GM23338 (cell line): Measurements from ENCODE around the gene SLC39A8. TPM values are rescaled to one million over a fixed set of nuclear protein-coding genes. Genes with fewer than 3 reads are reported as not detected.
"Not testable (repeated sequence)": the region's sequence is repeated elsewhere in the genome, so short reads cannot be mapped to it uniquely, and the experiment has no call there.

Source experiments
- ATAC-seq: fragments of 200-7000 bp; cut with Tn5 transposase; 3 replicates; pipeline ENCODE4 v1.9.1; 2020
- DNase-seq: peaks from one replicate; pipeline ENCODE4 v3.0.0-alpha.2; 2015; ENCODE audit warnings: low spot score
- H2AFZ ChIP-seq: fragments of 200-600 bp; sonication (generic); 2 replicates; pipeline ENCODE4 v1.8.0; 2016; ENCODE audit warnings: antibody characterized with exemption, mild to moderate bottlenecking, moderate library complexity
- H3F3A ChIP-seq: fragments of 200-600 bp; sonication (generic); replicated peaks from 2 replicates; pipeline ENCODE4 v1.8.0; 2017; ENCODE audit warnings: antibody characterized with exemption, mixed run types, low read depth
- H3K27ac ChIP-seq: fragments of 200-600 bp; sonication (generic); 2 replicates; pipeline ENCODE4 v1.6.1; 2016; ENCODE audit warnings: low read depth
- H3K27me3 ChIP-seq: fragments of 200-600 bp; sonication (generic); 2 replicates; pipeline ENCODE4 v1.8.0; 2016; ENCODE audit warnings: mild to moderate bottlenecking, mixed run types, moderate library complexity; ENCODE audit not compliant: insufficient read depth
- H3K36me3 ChIP-seq: fragments of 200-600 bp; sonication (generic); 2 replicates; pipeline ENCODE4 v1.8.0; 2016; ENCODE audit warnings: mild to moderate bottlenecking; ENCODE audit not compliant: insufficient read depth
- H3K4me1 ChIP-seq: fragments of 200-600 bp; sonication (generic); 2 replicates; pipeline ENCODE4 v1.8.0; 2016; ENCODE audit warnings: mild to moderate bottlenecking, moderate library complexity; ENCODE audit not compliant: insufficient read depth
- H3K4me2 ChIP-seq: fragments of 200-600 bp; sonication (generic); 2 replicates; pipeline ENCODE4 v1.7.1; 2017; ENCODE audit warnings: mixed run types
- H3K4me3 ChIP-seq: fragments of 200-600 bp; sonication (generic); 2 replicates; pipeline ENCODE4 v1.6.1; 2016; ENCODE audit warnings: mixed run types
- H3K79me2 ChIP-seq: fragments of 200-600 bp; sonication (generic); replicated peaks from 2 replicates; pipeline ENCODE4 v1.8.0; 2017; ENCODE audit warnings: mild to moderate bottlenecking; ENCODE audit not compliant: insufficient read depth
- H3K9me2 ChIP-seq: fragments of 200-600 bp; sonication (generic); 2 replicates; pipeline ENCODE4 v1.8.0; 2017; ENCODE audit not compliant: insufficient read depth
- H4K20me1 ChIP-seq: fragments of 200-600 bp; sonication (generic); replicated peaks from 2 replicates; pipeline ENCODE4 v1.8.0; 2017; ENCODE audit warnings: mild to moderate bottlenecking; ENCODE audit not compliant: insufficient read depth
- H3K27ac Mint-ChIP-seq: 2 replicates; pipeline ENCODE4 v1.8.0; 2020; ENCODE audit warnings: inconsistent platforms, mild to moderate bottlenecking, moderate library complexity, mixed read lengths
- H3K27me3 Mint-ChIP-seq: 3 replicates; pipeline ENCODE4 v1.8.0; 2022; ENCODE audit warnings: low read depth, mild to moderate bottlenecking, moderate library complexity, mixed read lengths, inconsistent platforms; ENCODE audit not compliant: insufficient read depth, poor library complexity
- H3K36me3 Mint-ChIP-seq: 3 replicates; pipeline ENCODE4 v1.8.0; 2021; ENCODE audit warnings: low read depth, mild to moderate bottlenecking, inconsistent platforms, moderate library complexity, mixed read lengths
- H3K4me1 Mint-ChIP-seq: 3 replicates; pipeline ENCODE4 v1.8.0; 2020; ENCODE audit warnings: mild to moderate bottlenecking, inconsistent platforms, mixed read lengths
- H3K4me3 Mint-ChIP-seq: 3 replicates; pipeline ENCODE4 v1.8.0; 2021; ENCODE audit warnings: moderate library complexity, mild to moderate bottlenecking, inconsistent platforms, mixed read lengths
- H3K9me3 Mint-ChIP-seq: 3 replicates; pipeline ENCODE4 v1.8.0; 2020; ENCODE audit warnings: moderate library complexity, mild to moderate bottlenecking, inconsistent platforms, mixed read lengths
- CREB1 ChIP-seq: fragments of 250-450 bp; sonication (Bioruptor Pico); IDR thresholded peaks from 2 replicates; pipeline ENCODE4 v1.5.0; 2020; ENCODE audit warnings: low read depth, mild to moderate bottlenecking, moderate library complexity
- EZH2 ChIP-seq: fragments of 200-600 bp; sonication (generic); IDR thresholded peaks from one replicate; pipeline ENCODE4 v1.8.0; 2017; ENCODE audit warnings: antibody characterized with exemption, mild to moderate bottlenecking, low read depth; ENCODE audit not compliant: unreplicated experiment
- POLR2AphosphoS5 ChIP-seq: IDR thresholded peaks from 2 replicates; pipeline ENCODE4 v1.6.1; 2016; ENCODE audit warnings: antibody characterized with exemption, low read depth
- ZNF114 ChIP-seq: fragments of 250-450 bp; sonication (Bioruptor Pico); IDR thresholded peaks from 2 replicates; pipeline ENCODE4 v1.5.0; 2020; ENCODE audit warnings: mild to moderate bottlenecking, moderate library complexity
- polyA plus RNA-seq: library from polyadenylated mRNA; unstranded; fragments of >200 nt; fragmentation: Nextera tagmentation; extraction: Ambion mirVana; gene quantifications from 2 replicates; pipeline ENCODE4 v1.2.1, GENCODE V29; 2016
- total RNA-seq: library from RNA; depleted of rRNA; stranded (reverse); fragments of >200 nt; shearing (Covaris generic); gene quantifications from 2 replicates; pipeline ENCODE4 v1.2.3, GENCODE V29; 2014
- TF ChIP-seq, protein P1 (sequence below), 2 experiments: fragments of 200-600 bp in 1 of 2; sonication (generic) in 1 of 2; conservative IDR thresholded peaks; 2 replicates each; pipeline versions ENCODE4 v1.5.1 to v1.6.1; 2016 to 2017; ENCODE audit warnings: antibody characterized with exemption in 2 of 2, low read depth in 2 of 2, mild to moderate bottlenecking in 2 of 2, moderate library complexity in 1 of 2
- TF ChIP-seq, protein P2 (sequence below): fragments of 250-450 bp; sonication (Bioruptor Pico); IDR thresholded peaks from 2 replicates; pipeline ENCODE4 v1.5.0; 2020; ENCODE audit warnings: mild to moderate bottlenecking, moderate library complexity

SLC39A8 gene
- total and polyA plus RNA-seq, 2 experiments from 2014 or later, result 20.1 to 42.5 TPM

DNA sequence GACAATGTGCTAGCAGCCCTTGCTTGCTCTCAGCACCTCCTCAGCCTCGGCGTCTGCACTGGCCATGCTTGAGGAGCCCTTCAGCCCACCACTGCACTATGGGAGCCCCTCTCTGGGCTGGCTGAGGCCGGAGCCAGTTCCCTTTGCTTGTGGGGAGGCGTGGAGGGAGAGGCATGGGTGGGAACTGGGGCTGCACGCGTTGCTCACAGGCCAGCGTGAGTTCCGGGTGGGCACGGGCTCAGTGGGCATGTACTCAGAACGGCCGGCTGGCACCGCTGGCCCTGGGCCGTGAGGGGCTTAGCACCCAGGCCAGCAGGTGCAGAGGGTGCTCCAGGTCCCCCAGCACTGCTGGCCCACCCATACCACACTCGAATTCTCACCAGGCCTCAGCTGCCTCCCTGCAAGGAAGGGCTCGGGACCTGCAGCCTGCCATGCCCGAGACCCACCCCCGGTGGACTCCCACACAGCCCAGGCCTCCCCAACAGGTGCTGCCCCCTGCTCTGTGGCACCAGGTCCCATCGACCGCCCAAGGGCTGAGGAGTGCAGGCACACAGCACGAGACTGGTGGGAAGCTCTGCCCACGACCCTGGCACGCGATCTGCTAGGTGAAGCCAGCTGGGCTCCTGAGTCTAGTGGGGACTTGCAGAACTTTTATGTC is 100.3 kb downstream of the SLC39A8 start:
- no peak for ATAC-seq
- peaks cover 24% of the 10 kb centered on the region for H3K36me3 Mint-ChIP-seq
- no peaks in the 10 kb centered on the region for H3K9me2 ChIP-seq
- H3K4me1 Mint-ChIP-seq, result no peaks in the 10 kb centered on the region
- H3K4me3 Mint-ChIP-seq, result no peak overlapping the region
- no peak overlapping the region for H3K27ac Mint-ChIP-seq
- H3F3A ChIP-seq, result no peaks in the 10 kb centered on the region
- no peak overlapping the region for H3K4me3 ChIP-seq
- no peaks in the 10 kb centered on the region for H3K79me2 ChIP-seq
- no peak overlapping the region for H2AFZ ChIP-seq
- no peaks in the 10 kb centered on the region for H4K20me1 ChIP-seq
- no peak overlapping the region for H3K27ac ChIP-seq
- H3K4me2 ChIP-seq, result no peak overlapping the region
- TF ChIP-seq CREB1 (CRISPR knock-in tag), result no peak
- TF ChIP-seq ZNF114 (CRISPR knock-in tag), result no peak
- TF ChIP-seq, protein P1, sequence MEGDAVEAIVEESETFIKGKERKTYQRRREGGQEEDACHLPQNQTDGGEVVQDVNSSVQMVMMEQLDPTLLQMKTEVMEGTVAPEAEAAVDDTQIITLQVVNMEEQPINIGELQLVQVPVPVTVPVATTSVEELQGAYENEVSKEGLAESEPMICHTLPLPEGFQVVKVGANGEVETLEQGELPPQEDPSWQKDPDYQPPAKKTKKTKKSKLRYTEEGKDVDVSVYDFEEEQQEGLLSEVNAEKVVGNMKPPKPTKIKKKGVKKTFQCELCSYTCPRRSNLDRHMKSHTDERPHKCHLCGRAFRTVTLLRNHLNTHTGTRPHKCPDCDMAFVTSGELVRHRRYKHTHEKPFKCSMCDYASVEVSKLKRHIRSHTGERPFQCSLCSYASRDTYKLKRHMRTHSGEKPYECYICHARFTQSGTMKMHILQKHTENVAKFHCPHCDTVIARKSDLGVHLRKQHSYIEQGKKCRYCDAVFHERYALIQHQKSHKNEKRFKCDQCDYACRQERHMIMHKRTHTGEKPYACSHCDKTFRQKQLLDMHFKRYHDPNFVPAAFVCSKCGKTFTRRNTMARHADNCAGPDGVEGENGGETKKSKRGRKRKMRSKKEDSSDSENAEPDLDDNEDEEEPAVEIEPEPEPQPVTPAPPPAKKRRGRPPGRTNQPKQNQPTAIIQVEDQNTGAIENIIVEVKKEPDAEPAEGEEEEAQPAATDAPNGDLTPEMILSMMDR (conservative IDR thresholded peaks at IDR 0.05; ENCODE audit: low read depth in 2 of 2), result no peak
- TF ChIP-seq POLR2AphosphoS5, result no peak
- no peak for TF ChIP-seq EZH2
- TF ChIP-seq, protein P2, sequence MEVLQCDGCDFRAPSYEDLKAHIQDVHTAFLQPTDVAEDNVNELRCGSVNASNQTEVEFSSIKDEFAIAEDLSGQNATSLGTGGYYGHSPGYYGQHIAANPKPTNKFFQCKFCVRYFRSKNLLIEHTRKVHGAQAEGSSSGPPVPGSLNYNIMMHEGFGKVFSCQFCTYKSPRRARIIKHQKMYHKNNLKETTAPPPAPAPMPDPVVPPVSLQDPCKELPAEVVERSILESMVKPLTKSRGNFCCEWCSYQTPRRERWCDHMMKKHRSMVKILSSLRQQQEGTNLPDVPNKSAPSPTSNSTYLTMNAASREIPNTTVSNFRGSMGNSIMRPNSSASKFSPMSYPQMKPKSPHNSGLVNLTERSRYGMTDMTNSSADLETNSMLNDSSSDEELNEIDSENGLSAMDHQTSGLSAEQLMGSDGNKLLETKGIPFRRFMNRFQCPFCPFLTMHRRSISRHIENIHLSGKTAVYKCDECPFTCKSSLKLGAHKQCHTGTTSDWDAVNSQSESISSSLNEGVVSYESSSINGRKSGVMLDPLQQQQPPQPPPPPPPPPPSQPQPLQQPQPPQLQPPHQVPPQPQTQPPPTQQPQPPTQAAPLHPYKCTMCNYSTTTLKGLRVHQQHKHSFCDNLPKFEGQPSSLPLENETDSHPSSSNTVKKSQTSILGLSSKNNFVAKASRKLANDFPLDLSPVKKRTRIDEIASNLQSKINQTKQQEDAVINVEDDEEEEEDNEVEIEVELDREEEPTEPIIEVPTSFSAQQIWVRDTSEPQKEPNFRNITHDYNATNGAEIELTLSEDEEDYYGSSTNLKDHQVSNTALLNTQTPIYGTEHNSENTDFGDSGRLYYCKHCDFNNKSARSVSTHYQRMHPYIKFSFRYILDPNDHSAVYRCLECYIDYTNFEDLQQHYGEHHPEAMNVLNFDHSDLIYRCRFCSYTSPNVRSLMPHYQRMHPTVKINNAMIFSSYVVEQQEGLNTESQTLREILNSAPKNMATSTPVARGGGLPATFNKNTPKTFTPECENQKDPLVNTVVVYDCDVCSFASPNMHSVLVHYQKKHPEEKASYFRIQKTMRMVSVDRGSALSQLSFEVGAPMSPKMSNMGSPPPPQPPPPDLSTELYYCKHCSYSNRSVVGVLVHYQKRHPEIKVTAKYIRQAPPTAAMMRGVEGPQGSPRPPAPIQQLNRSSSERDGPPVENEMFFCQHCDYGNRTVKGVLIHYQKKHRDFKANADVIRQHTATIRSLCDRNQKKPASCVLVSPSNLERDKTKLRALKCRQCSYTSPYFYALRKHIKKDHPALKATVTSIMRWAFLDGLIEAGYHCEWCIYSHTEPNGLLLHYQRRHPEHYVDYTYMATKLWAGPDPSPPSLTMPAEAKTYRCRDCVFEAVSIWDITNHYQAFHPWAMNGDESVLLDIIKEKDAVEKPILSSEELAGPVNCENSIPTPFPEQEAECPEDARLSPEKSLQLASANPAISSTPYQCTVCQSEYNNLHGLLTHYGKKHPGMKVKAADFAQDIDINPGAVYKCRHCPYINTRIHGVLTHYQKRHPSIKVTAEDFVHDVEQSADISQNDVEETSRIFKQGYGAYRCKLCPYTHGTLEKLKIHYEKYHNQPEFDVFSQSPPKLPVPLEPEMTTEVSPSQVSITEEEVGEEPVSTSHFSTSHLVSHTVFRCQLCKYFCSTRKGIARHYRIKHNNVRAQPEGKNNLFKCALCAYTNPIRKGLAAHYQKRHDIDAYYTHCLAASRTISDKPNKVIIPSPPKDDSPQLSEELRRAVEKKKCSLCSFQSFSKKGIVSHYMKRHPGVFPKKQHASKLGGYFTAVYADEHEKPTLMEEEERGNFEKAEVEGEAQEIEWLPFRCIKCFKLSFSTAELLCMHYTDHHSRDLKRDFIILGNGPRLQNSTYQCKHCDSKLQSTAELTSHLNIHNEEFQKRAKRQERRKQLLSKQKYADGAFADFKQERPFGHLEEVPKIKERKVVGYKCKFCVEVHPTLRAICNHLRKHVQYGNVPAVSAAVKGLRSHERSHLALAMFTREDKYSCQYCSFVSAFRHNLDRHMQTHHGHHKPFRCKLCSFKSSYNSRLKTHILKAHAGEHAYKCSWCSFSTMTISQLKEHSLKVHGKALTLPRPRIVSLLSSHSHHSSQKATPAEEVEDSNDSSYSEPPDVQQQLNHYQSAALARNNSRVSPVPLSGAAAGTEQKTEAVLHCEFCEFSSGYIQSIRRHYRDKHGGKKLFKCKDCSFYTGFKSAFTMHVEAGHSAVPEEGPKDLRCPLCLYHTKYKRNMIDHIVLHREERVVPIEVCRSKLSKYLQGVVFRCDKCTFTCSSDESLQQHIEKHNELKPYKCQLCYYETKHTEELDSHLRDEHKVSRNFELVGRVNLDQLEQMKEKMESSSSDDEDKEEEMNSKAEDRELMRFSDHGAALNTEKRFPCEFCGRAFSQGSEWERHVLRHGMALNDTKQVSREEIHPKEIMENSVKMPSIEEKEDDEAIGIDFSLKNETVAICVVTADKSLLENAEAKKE, result no peak
- no peaks in the 10 kb centered on the region for H3K4me1 ChIP-seq
- H3K9me3 Mint-ChIP-seq, result peaks cover 45% of the 10 kb centered on the region
- H3K27me3 ChIP-seq, result no peaks in the 10 kb centered on the region
- no peak for DNase-seq
- H3K27me3 Mint-ChIP-seq, result no peaks in the 10 kb centered on the region
- H3K36me3 ChIP-seq, result no peaks in the 10 kb centered on the region

DNA sequence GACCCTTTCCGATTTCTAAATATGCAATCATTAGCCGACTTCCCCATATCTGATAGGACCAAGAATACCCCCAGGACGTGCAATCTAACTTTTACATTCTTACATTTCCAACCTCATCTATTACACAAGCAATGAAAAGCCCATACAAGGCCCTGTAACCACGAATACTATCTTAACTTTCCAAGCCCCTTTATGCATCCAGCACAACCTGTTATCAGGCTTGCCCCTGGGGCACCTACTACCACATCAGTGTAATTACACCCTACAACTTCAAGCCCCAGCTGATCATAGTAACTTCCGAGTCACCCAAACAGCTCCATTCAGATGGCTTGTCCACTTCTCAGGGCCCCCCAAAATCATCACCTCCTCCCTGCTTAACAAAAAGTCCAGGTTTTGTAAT is 102.0 kb downstream of the SLC39A8 start:
- peaks cover 32% of the 10 kb centered on the region for H3K9me3 Mint-ChIP-seq
- H3K27ac Mint-ChIP-seq, H3K27me3 Mint-ChIP-seq, H3K27me3 ChIP-seq, H3K4me3 Mint-ChIP-seq, H3K9me2 ChIP-seq, H4K20me1 ChIP-seq, H3K4me2 ChIP-seq, H3K4me1 ChIP-seq, H2AFZ ChIP-seq, DNase-seq, ATAC-seq, H3K79me2 ChIP-seq, H3K27ac ChIP-seq, H3K4me3 ChIP-seq, H3K36me3 ChIP-seq, H3F3A ChIP-seq, H3K4me1 Mint-ChIP-seq: not testable (repeated sequence)
- H3K36me3 Mint-ChIP-seq, result peaks cover 16% of the 10 kb centered on the region
